Endothelial cell (in vitro differentiated cells): ENCODE results near the gene SUPT6H. TPM values are rescaled to one million over a fixed set of nuclear protein-coding genes. Genes with fewer than 3 reads are reported as not detected.

Source experiments
- DNase-seq: peaks from one replicate; pipeline ENCODE4 v3.0.0; 2021; ENCODE audit warnings: low spot score
- H3K27ac Mint-ChIP-seq: one replicate; pipeline ENCODE4 v1.8.0; 2021; ENCODE audit warnings: mixed read lengths, inconsistent platforms; ENCODE audit not compliant: unreplicated experiment
- H3K27me3 Mint-ChIP-seq: one replicate; pipeline ENCODE4 v1.8.0; 2021; ENCODE audit warnings: mild to moderate bottlenecking, moderate library complexity, mixed read lengths, inconsistent platforms; ENCODE audit not compliant: unreplicated experiment
- H3K36me3 Mint-ChIP-seq: one replicate; pipeline ENCODE4 v1.8.0; 2021; ENCODE audit warnings: mild to moderate bottlenecking, low read depth, mixed read lengths, inconsistent platforms; ENCODE audit not compliant: unreplicated experiment
- H3K4me1 Mint-ChIP-seq: one replicate; pipeline ENCODE4 v1.8.0; 2021; ENCODE audit warnings: mild to moderate bottlenecking, mixed read lengths, inconsistent platforms; ENCODE audit not compliant: unreplicated experiment
- H3K4me3 Mint-ChIP-seq: one replicate; pipeline ENCODE4 v1.8.0; 2021; ENCODE audit warnings: mild to moderate bottlenecking, mixed read lengths, inconsistent platforms; ENCODE audit not compliant: unreplicated experiment
- H3K9me3 Mint-ChIP-seq: one replicate; pipeline ENCODE4 v1.8.0; 2021; ENCODE audit warnings: mixed read lengths, inconsistent platforms; ENCODE audit not compliant: unreplicated experiment
- total RNA-seq: library from RNA; stranded (reverse); fragmentation: NEBNext Ultra II Directional; extraction: Animal tissue kit (Norgen Biotek cat#: 25700); gene quantifications from one replicate; pipeline ENCODE4 v1.2.1, GENCODE V29; 2021; ENCODE audit not compliant: unreplicated experiment
- TF ChIP-seq, protein P1 (sequence below): fragments of 200-600 bp; sonication (generic); IDR thresholded peaks from one replicate; pipeline ENCODE4 v1.5.0; 2021; ENCODE audit warnings: antibody characterized with exemption; ENCODE audit not compliant: unreplicated experiment

Gene SUPT6H
- total RNA-seq, 1 donor from 2014 or later = 87.4 TPM

DNA sequence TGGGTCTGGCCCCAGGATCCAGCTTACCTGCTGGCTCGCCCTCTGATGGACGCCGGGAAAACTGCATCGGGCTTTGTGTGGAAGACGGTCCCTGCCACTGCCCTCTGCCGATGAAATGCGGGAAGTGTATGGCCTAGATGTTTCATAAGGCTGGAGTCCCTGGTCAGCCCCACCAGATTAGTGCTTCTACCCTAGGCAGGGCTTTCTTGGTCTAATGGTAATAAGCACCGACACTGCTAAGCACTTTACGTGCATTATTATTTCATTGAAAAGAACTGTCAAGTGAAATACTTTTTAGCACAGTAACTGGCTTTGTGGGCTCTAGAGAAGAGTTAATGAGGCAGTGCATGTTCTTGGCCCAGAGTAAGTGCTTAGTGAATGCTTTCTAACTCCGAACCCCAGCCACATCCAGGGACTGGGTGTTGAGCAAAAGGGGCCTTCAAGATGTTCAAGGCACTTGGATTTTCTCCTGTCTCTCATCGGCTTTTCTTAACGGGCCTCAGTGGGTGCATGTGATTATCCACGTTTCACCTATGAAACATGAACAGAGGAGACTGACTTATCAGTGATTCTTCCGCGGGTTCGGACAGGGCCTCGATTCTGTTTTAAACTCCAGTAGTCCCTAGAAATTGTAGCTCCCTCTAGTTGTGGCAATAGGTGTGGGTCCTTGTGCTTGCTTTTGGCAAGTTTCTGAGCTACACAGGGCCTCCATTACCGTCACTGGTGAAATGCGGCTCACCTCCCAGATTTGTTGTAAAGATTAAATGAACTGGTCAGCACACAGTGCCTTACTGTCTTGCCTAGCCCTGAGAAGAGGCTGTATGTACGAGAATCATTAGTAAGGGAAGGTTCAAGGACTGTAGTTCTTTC is 88.4 kb downstream of the SUPT6H start:
- Mint-ChIP-seq H3K4me3 (peak overlapping the region; percentile 73), H3K27me3 (peaks cover 9% of the 10 kb centered on the region), H3K9me3 (no peaks in the 10 kb centered on the region), H3K27ac (peak overlapping the region; percentile 36), H3K36me3 (peaks cover 12% of the 10 kb centered on the region), H3K4me1 (peaks cover 37% of the 10 kb centered on the region)
- TF ChIP-seq, protein P1, sequence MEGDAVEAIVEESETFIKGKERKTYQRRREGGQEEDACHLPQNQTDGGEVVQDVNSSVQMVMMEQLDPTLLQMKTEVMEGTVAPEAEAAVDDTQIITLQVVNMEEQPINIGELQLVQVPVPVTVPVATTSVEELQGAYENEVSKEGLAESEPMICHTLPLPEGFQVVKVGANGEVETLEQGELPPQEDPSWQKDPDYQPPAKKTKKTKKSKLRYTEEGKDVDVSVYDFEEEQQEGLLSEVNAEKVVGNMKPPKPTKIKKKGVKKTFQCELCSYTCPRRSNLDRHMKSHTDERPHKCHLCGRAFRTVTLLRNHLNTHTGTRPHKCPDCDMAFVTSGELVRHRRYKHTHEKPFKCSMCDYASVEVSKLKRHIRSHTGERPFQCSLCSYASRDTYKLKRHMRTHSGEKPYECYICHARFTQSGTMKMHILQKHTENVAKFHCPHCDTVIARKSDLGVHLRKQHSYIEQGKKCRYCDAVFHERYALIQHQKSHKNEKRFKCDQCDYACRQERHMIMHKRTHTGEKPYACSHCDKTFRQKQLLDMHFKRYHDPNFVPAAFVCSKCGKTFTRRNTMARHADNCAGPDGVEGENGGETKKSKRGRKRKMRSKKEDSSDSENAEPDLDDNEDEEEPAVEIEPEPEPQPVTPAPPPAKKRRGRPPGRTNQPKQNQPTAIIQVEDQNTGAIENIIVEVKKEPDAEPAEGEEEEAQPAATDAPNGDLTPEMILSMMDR = peak; percentile 96
- DNase-seq = peak; percentile 96

DNA sequence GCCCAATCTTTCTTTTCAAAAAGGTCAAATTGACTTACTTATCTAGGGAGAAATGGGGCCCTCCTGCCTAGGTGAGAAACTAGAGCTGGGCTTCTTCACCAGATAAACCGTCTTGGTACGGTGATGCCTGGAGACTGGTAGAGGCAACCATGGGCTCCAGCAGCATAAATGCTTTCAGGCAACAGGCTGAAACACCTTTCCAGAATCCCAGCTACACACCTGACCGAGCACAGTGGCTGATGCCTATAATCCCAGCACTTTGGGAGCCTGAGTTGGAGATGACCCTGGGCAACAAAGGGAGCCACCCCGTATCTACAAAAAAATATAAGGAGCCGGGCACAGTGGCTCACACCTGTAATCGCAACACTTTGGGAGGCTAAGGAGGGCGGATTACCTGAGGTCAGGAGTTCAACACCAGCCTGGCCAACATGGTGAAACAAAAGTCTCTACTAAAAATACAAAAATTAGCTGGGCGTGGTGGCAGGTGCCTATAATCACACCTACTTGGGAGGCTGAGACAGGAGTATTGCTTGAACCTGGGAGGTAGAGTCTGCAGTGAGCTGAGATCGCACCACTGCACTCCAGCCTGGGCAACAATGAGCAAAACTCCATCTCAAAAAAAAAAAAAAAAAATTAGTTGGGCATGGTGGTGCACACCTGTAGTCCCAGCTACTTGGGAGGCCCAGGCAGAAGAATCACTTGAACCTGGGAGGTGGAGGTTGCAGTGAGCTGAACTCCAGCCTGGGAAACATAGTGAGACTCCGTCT is 89.8 kb downstream of the SUPT6H start:
- H3K4me1 Mint-ChIP-seq = peaks cover 33% of the 10 kb centered on the region
- DNase-seq = no peak
- peaks cover 21% of the 10 kb centered on the region for H3K36me3 Mint-ChIP-seq
- peaks cover 4% of the 10 kb centered on the region for H3K9me3 Mint-ChIP-seq
- H3K27ac Mint-ChIP-seq = no peak overlapping the region
- TF ChIP-seq, protein P1 = no peak
- H3K27me3 Mint-ChIP-seq = peaks cover 11% of the 10 kb centered on the region
- no peak overlapping the region for H3K4me3 Mint-ChIP-seq

Other genes with a start within 250 kb of the SUPT6H start
- gene SLC13A2, start 188.6 kb upstream of the SUPT6H start, total RNA-seq = not detected
- gene FOXN1, start 155.9 kb upstream of the SUPT6H start, total RNA-seq = not detected
- gene UNC119, start 109.6 kb upstream of the SUPT6H start, total RNA-seq = 47.2 TPM
- 53.6 TPM for gene PIGS, start 90.7 kb upstream of the SUPT6H start, total RNA-seq
- gene ALDOC, start 85.3 kb upstream of the SUPT6H start, total RNA-seq = 18.3 TPM
- 28.5 TPM for gene SPAG5, start 63.2 kb upstream of the SUPT6H start, total RNA-seq
- gene RSKR, start 48.0 kb upstream of the SUPT6H start, total RNA-seq = 25.1 TPM
- 203 TPM for gene BLTP2, start 17.0 kb upstream of the SUPT6H start, total RNA-seq
- gene SDF2, start 299 bp upstream of the SUPT6H start, total RNA-seq = 52.8 TPM
- gene PROCA1, start 49.7 kb downstream of the SUPT6H start, total RNA-seq = 12.0 TPM
- gene RAB34, start 55.7 kb downstream of the SUPT6H start, total RNA-seq = 72.0 TPM
- gene RPL23A, start 57.8 kb downstream of the SUPT6H start, total RNA-seq = 1,525 TPM
- 2.4 TPM for gene TLCD1, start 64.0 kb downstream of the SUPT6H start, total RNA-seq
- 6.7 TPM for gene NEK8, start 66.6 kb downstream of the SUPT6H start, total RNA-seq
- 166 TPM for gene TRAF4, start 81.8 kb downstream of the SUPT6H start, total RNA-seq
- gene FAM222B, start 180.6 kb downstream of the SUPT6H start, total RNA-seq = 69.9 TPM
- 61.1 TPM for gene ERAL1, start 192.8 kb downstream of the SUPT6H start, total RNA-seq
- gene FLOT2, start 235.5 kb downstream of the SUPT6H start, total RNA-seq = 156 TPM
- gene DHRS13, start 240.9 kb downstream of the SUPT6H start, total RNA-seq = 8.2 TPM